Ovary (tissue), 3 donors: Measurements from ENCODE around the gene PSD4.

Experiments
- EP300 ChIP-seq: sonication (generic); formaldehyde crosslinking; IDR thresholded peaks from one replicate; pipeline ENCODE4 v1.6.1; 2017; ENCODE audit warnings: antibody characterized with exemption
- TF ChIP-seq, protein P1 (sequence below), 3 donors: fragments of 450-650 bp in 2 of 3; fragments of 200-600 bp in 1 of 3; IDR thresholded peaks; one replicate each; pipeline versions ENCODE4 v1.5.1 to v1.8.0; 2016 to 2022; ENCODE audit warnings: antibody characterized with exemption in 3 of 3, mild to moderate bottlenecking in 1 of 3
- donor health status: DM: no; HTN: no; CAD: no.

- TF ChIP-seq, protein P1, sequence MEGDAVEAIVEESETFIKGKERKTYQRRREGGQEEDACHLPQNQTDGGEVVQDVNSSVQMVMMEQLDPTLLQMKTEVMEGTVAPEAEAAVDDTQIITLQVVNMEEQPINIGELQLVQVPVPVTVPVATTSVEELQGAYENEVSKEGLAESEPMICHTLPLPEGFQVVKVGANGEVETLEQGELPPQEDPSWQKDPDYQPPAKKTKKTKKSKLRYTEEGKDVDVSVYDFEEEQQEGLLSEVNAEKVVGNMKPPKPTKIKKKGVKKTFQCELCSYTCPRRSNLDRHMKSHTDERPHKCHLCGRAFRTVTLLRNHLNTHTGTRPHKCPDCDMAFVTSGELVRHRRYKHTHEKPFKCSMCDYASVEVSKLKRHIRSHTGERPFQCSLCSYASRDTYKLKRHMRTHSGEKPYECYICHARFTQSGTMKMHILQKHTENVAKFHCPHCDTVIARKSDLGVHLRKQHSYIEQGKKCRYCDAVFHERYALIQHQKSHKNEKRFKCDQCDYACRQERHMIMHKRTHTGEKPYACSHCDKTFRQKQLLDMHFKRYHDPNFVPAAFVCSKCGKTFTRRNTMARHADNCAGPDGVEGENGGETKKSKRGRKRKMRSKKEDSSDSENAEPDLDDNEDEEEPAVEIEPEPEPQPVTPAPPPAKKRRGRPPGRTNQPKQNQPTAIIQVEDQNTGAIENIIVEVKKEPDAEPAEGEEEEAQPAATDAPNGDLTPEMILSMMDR (IDR thresholded peaks at IDR 0.05) = no peak
- no peak for TF ChIP-seq EP300
Observed at GRCh38 chr2:113164215-113164929, 9.4 kb upstream of the PSD4 start.
